Smooth muscle cell (in vitro differentiated cells): ENCODE results near the gene MYH9. TPM values are rescaled to one million over a fixed set of nuclear protein-coding genes. Genes with fewer than 3 reads are reported as not detected.

Experiments
- DNase-seq: peaks from one replicate; lab custom pipeline; 2025; ENCODE audit not compliant: unreplicated experiment; lab: John Stamatoyannopoulos, UW
- H2AFZ ChIP-seq: fragments of 200-600 bp; sonication (generic); 2 replicates; pipeline ENCODE4 v1.6.0; 2016; ENCODE audit warnings: antibody characterized with exemption, low read depth, mild to moderate bottlenecking
- H3F3A ChIP-seq: fragments of 200-600 bp; sonication (generic); 2 replicates; pipeline ENCODE4 v1.6.0; 2017; ENCODE audit warnings: antibody characterized with exemption, low read depth
- H3K27ac ChIP-seq: fragments of 200-600 bp; sonication (generic); 2 replicates; pipeline ENCODE4 v1.5.1; 2016; ENCODE audit warnings: low read depth, mild to moderate bottlenecking
- H3K27me3 ChIP-seq: fragments of 200-600 bp; sonication (generic); 2 replicates; pipeline ENCODE4 v1.6.1; 2016; ENCODE audit warnings: low read depth, mild to moderate bottlenecking
- H3K36me3 ChIP-seq: fragments of 200-600 bp; sonication (generic); 2 replicates; pipeline ENCODE4 v1.5.1; 2016; ENCODE audit warnings: low read depth
- H3K4me1 ChIP-seq: fragments of 200-600 bp; sonication (generic); 2 replicates; pipeline ENCODE4 v1.5.1; 2016; ENCODE audit warnings: low read depth
- H3K4me2 ChIP-seq: fragments of 200-600 bp; sonication (generic); 2 replicates; pipeline ENCODE4 v1.6.0; 2016; ENCODE audit warnings: mild to moderate bottlenecking
- H3K4me3 ChIP-seq: fragments of 200-600 bp; sonication (generic); 2 replicates; pipeline ENCODE4 v1.5.1; 2016; ENCODE audit warnings: mild to moderate bottlenecking
- H3K79me2 ChIP-seq: fragments of 200-600 bp; sonication (generic); 2 replicates; pipeline ENCODE4 v1.6.0; 2016; ENCODE audit warnings: low read depth, mild to moderate bottlenecking
- H3K9ac ChIP-seq: fragments of 200-600 bp; sonication (generic); 2 replicates; pipeline ENCODE4 v1.6.0; 2016; ENCODE audit warnings: low read depth
- H3K9me3 ChIP-seq: fragments of 200-600 bp; sonication (generic); replicated peaks from 2 replicates; pipeline ENCODE4 v1.5.1; 2016; ENCODE audit warnings: low read depth
- H4K20me1 ChIP-seq: fragments of 200-600 bp; sonication (generic); 2 replicates; pipeline ENCODE4 v1.6.0; 2016; ENCODE audit warnings: low read depth
- WGBS: methylation state at CpG from one replicate; pipeline ENCODE4 v1.1.7; 2016; ENCODE audit warnings: low lambda C conversion rate; 5-methylcytosine and 5-hydroxymethylcytosine counted together
- polyA plus RNA-seq: library from polyadenylated mRNA; unstranded; fragments of >200 nt; fragmentation: Nextera tagmentation; extraction: Ambion mirVana; gene quantifications from 2 replicates; pipeline ENCODE4 v1.2.1, GENCODE V29; 2016
- total RNA-seq: library from RNA; depleted of rRNA; stranded (reverse); fragments of >200 nt; gene quantifications from 2 replicates; pipeline ENCODE4 v1.2.3, GENCODE V29; 2014
- TF ChIP-seq, protein P1 (sequence below): fragments of 200-600 bp; sonication (generic); IDR thresholded peaks from 2 replicates; pipeline ENCODE4 v1.5.1; 2017; ENCODE audit warnings: borderline replicate concordance, mild to moderate bottlenecking, antibody characterized with exemption; ENCODE audit not compliant: insufficient read depth, poor library complexity, severe bottlenecking

MYH9 gene
- total and polyA plus RNA-seq, 2 experiments from 2014 or later, result 350 to 361 TPM

DNA sequence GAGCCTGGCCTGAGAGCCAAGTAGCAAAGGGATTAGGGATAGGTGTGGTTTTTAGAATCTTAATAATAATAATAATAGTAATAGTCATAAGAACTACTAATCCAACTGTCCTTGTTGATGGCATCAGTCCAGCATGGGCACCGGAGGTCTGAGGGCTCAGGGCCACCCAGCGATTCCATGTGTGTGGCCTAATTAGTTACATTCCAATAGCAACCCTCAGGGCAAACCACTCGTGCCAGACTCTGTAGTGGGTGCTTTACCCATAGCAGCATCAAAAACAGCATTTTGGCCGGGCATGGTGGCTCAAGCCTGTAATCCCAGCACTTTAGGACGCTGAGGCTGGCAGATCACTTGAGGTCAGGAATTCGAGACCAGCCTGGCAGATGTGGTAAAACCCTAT, 19.0 kb upstream of the MYH9 start:
- no peak for DNase-seq
- TF ChIP-seq, protein P1, sequence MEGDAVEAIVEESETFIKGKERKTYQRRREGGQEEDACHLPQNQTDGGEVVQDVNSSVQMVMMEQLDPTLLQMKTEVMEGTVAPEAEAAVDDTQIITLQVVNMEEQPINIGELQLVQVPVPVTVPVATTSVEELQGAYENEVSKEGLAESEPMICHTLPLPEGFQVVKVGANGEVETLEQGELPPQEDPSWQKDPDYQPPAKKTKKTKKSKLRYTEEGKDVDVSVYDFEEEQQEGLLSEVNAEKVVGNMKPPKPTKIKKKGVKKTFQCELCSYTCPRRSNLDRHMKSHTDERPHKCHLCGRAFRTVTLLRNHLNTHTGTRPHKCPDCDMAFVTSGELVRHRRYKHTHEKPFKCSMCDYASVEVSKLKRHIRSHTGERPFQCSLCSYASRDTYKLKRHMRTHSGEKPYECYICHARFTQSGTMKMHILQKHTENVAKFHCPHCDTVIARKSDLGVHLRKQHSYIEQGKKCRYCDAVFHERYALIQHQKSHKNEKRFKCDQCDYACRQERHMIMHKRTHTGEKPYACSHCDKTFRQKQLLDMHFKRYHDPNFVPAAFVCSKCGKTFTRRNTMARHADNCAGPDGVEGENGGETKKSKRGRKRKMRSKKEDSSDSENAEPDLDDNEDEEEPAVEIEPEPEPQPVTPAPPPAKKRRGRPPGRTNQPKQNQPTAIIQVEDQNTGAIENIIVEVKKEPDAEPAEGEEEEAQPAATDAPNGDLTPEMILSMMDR, result no peak
- H3K4me1 ChIP-seq, result peaks cover 6% of the 10 kb centered on the region
- H3K36me3 ChIP-seq, result no peaks in the 10 kb centered on the region
- H3K4me3 ChIP-seq, result no peak overlapping the region
- H2AFZ ChIP-seq, result no peak overlapping the region
- H4K20me1 ChIP-seq, result no peaks in the 10 kb centered on the region
- H3K79me2 ChIP-seq, result no peaks in the 10 kb centered on the region
- no peaks in the 10 kb centered on the region for H3K9me3 ChIP-seq
- 85% methylated on average over 6 of the region's 6 CpGs for WGBS
- H3F3A ChIP-seq, result peaks cover 3% of the 10 kb centered on the region
- H3K4me2 ChIP-seq, result no peak overlapping the region
- H3K27me3 ChIP-seq, result no peaks in the 10 kb centered on the region
- H3K27ac ChIP-seq, result no peak overlapping the region
- H3K9ac ChIP-seq, result no peak overlapping the region

GRCh38 chr22:36405671-36406538, 18.1 kb upstream of the MYH9 start:
- WGBS, result 72% methylated on average over 9 of the region's 9 CpGs
- H3K9ac ChIP-seq, result no peak overlapping the region
- H3F3A ChIP-seq, result peaks cover 3% of the 10 kb centered on the region
- no peaks in the 10 kb centered on the region for H4K20me1 ChIP-seq
- no peak overlapping the region for H3K4me2 ChIP-seq
- no peak overlapping the region for H3K27ac ChIP-seq
- no peaks in the 10 kb centered on the region for H3K27me3 ChIP-seq
- no peak overlapping the region for H2AFZ ChIP-seq
- no peak overlapping the region for H3K4me3 ChIP-seq
- H3K4me1 ChIP-seq, result peaks cover 6% of the 10 kb centered on the region
- no peaks in the 10 kb centered on the region for H3K79me2 ChIP-seq
- no peak for DNase-seq
- no peaks in the 10 kb centered on the region for H3K36me3 ChIP-seq
- H3K9me3 ChIP-seq, result no peaks in the 10 kb centered on the region
- TF ChIP-seq, protein P1, result no peak

GRCh38 chr22:36405221-36405661, 17.5 kb upstream of the MYH9 start:
- no peak for DNase-seq
- TF ChIP-seq, protein P1, result no peak
- 97% methylated on average over 6 of the region's 6 CpGs for WGBS
- Histone ChIP-seq H3K79me2 (no peaks in the 10 kb centered on the region), H3K36me3 (no peaks in the 10 kb centered on the region), H3K4me3 (no peak overlapping the region), H4K20me1 (no peaks in the 10 kb centered on the region), H3K27me3 (no peaks in the 10 kb centered on the region), H2AFZ (no peak overlapping the region), H3F3A (peaks cover 3% of the 10 kb centered on the region), H3K27ac (no peak overlapping the region), H3K9ac (no peak overlapping the region), H3K4me1 (peaks cover under 1% of the 10 kb centered on the region), H3K4me2 (no peak overlapping the region), H3K9me3 (no peaks in the 10 kb centered on the region)

- Histone ChIP-seq H3K4me3 (no peak overlapping the region), H3K4me1 (no peaks in the 10 kb centered on the region), H3K79me2 (no peaks in the 10 kb centered on the region), H2AFZ (no peak overlapping the region), H4K20me1 (no peaks in the 10 kb centered on the region), H3F3A (peaks cover 3% of the 10 kb centered on the region), H3K27me3 (no peaks in the 10 kb centered on the region), H3K9ac (no peak overlapping the region), H3K27ac (no peak overlapping the region), H3K36me3 (no peaks in the 10 kb centered on the region), H3K4me2 (no peak overlapping the region), H3K9me3 (no peaks in the 10 kb centered on the region)
- WGBS, result 84% methylated on average over 8 of the region's 8 CpGs
- DNase-seq, result no peak
- TF ChIP-seq, protein P1, result no peak
These were observed 16.7 kb upstream of the MYH9 start for GRCh38 chr22:36404446-36404845.
